GM12878 (cell line): ENCODE data around the gene ATP13A1.

Experiments used
- CREM ChIP-seq: IDR thresholded peaks from 2 replicates; pipeline ENCODE4 v1.6.1; 2014; ENCODE audit warnings: antibody characterized with exemption, low read depth
- EGR1 ChIP-seq, 2 experiments: IDR thresholded peaks; 1 replicate in 1 of 2; 2 replicates in 1 of 2; pipeline ENCODE4 v1.6.1; 2011 to 2012; ENCODE audit warnings: low read depth in 2 of 2, low read length in 2 of 2, borderline replicate concordance in 1 of 2, mild to moderate bottlenecking in 1 of 2, moderate library complexity in 1 of 2
- HSF1 ChIP-seq: fragments of 150-350 bp; IDR thresholded peaks from 2 replicates; pipeline ENCODE4 v1.6.1; 2014; ENCODE audit warnings: mild to moderate bottlenecking, low read depth, low read length
- JUND ChIP-seq: IDR thresholded peaks from 2 replicates; pipeline ENCODE4 v1.6.1; 2012; ENCODE audit warnings: low read depth, mild to moderate bottlenecking, low read length, improper control_type of control experiment, moderate library complexity
- KDM1A ChIP-seq: fragments of 200-600 bp; sonication (generic); IDR thresholded peaks from 2 replicates; pipeline ENCODE4 v1.6.1; 2016; ENCODE audit warnings: borderline replicate concordance
- MAX ChIP-seq: IDR thresholded peaks from 2 replicates; pipeline ENCODE4 v1.6.1; 2012; ENCODE audit warnings: low read depth, low read length, improper control_type of control experiment
- MYC ChIP-seq: IDR thresholded peaks from 2 replicates; pipeline ENCODE4 v1.6.1; 2011; ENCODE audit warnings: mild to moderate bottlenecking, low read length, moderate library complexity, inconsistent platforms; ENCODE audit not compliant: insufficient read depth, insufficient replicate concordance, insufficient read length, severe bottlenecking
- NKRF ChIP-seq: fragments of 450-650 bp; conservative IDR thresholded peaks from 2 replicates; pipeline ENCODE4 v1.6.1; 2017; ENCODE audit warnings: mild to moderate bottlenecking, moderate library complexity
- POLR2A ChIP-seq: IDR thresholded peaks from 2 replicates; pipeline ENCODE4 v1.6.1; 2011; ENCODE audit warnings: low read depth, mild to moderate bottlenecking, low read length
- PRDM15 ChIP-seq: fragments of 450-650 bp; formaldehyde crosslinking; IDR thresholded peaks from 2 replicates; pipeline ENCODE4 v1.4.0; 2020; ENCODE audit warnings: mild to moderate bottlenecking, moderate library complexity
- RAD21 ChIP-seq: IDR thresholded peaks from 2 replicates; pipeline ENCODE4 v1.6.1; 2011; ENCODE audit warnings: mild to moderate bottlenecking, low read depth, low read length, moderate library complexity; ENCODE audit not compliant: insufficient read depth
- TCF12 ChIP-seq: IDR thresholded peaks from 2 replicates; pipeline ENCODE4 v1.6.1; 2011; ENCODE audit warnings: low read depth, mild to moderate bottlenecking, low read length

GRCh38 chr19:19610376-19611202 lies 52.9 kb downstream of the ATP13A1 start:
- TF ChIP-seq KDM1A (no peak), MAX (no peak), HSF1 (no peak), TCF12 (no peak), NKRF (no peak), POLR2A (no peak), RAD21 (no peak), PRDM15 (CRISPR knock-in tag) (no peak), CREM (no peak), JUND (no peak), MYC (no peak), EGR1 (IDR thresholded peaks at IDR 0.05; ENCODE audit: borderline replicate concordance in 1 of 2, low read depth in 2 of 2, low read length in 2 of 2) (no peak)
